ENCODE data around the gene XRCC4. TPM values are rescaled to one million over a fixed set of nuclear protein-coding genes. Genes with fewer than 3 reads are reported as not detected.
"Not testable (repeated sequence)": the region's sequence is repeated elsewhere in the genome, so short reads cannot be mapped to it uniquely, and the experiment has no call there.

Gene XRCC4
- total and polyA plus RNA-seq, 2 of the 8 experiments (the other 6 are each of a cell fraction or from before 2014, with no cell fraction given): 3.0 to 8.3 TPM

DNA sequence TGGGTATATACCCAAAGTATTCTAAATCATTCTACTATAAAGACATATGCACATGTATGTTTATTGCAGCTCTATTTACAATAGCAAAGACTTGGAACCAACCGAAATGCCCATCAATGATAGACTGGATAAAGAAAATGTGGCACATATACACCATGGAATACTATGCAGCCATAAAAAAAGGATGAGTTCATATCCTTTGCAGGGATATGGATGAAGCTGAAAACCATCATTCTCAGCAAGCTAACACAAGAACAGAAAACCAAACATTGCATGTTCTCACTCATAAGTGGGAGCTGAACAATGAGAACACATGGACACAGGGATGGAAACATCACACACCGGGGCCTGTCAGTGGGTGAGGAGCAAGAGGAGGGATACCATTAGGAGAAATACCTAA, 180.3 kb downstream of the XRCC4 start:
- WGBS, 2 experiments (ENCODE audit: extremely low coverage in 1 of 2, insufficient coverage in 1 of 2, insufficient read length in 1 of 2, insufficient replicate concordance in 2 of 2, low coverage in 1 of 2, low lambda C conversion rate in 2 of 2, missing lambda C conversion rate in 1 of 2): 94% methylated on average over 2 of the region's 2 CpGs; no CpG with 5 or more reads in 1 of the 2 experiments
- not testable (repeated sequence) for H2BK120ac ChIP-seq (replicated peaks; ENCODE audit: low read depth, low read length); H3K56ac ChIP-seq (replicated peaks; ENCODE audit: insufficient read length, low read depth, low read length)

More for the DNA sequence above, 180.3 kb downstream of the XRCC4 start:
- not testable (repeated sequence) for H3K4me2 ChIP-seq (ENCODE audit: insufficient read depth in 1 of 2, low read depth in 2 of 2, low read length in 2 of 2); H4K8ac ChIP-seq (ENCODE audit: extremely low read depth, insufficient read depth, low read length); H2BK20ac ChIP-seq (ENCODE audit: low read length); H3K4me1 ChIP-seq (replicated peaks in 1 of 4; ENCODE audit: control insufficient read depth in 3 of 4, insufficient read depth in 4 of 4, low read length in 3 of 4); H4K5ac ChIP-seq (ENCODE audit: insufficient read length, low read depth, low read length); H3K36me3 ChIP-seq (ENCODE audit: control insufficient read depth in 2 of 4, insufficient read depth in 4 of 4, low read length in 3 of 4); H3K79me2 ChIP-seq (ENCODE audit: control insufficient read depth in 1 of 2, insufficient read depth in 2 of 2, low read length in 2 of 2); DNase-seq (ENCODE audit: low read depth in 1 of 2, low spot score in 2 of 2); H3K23me2 ChIP-seq (ENCODE audit: low read depth, low read length); FAIRE-seq; H2AFZ ChIP-seq (ENCODE audit: low read length); H2BK12ac ChIP-seq (ENCODE audit: low read depth, low read length); H2AK5ac ChIP-seq (ENCODE audit: low read depth, low read length); H4K91ac ChIP-seq (replicated peaks; ENCODE audit: insufficient read length, low read length); H2BK15ac ChIP-seq (ENCODE audit: low read length); H3K4me3 ChIP-seq (ENCODE audit: extremely low read depth in 1 of 4, insufficient read depth in 2 of 4, low read depth in 3 of 4, low read length in 4 of 4); H3K4ac ChIP-seq (replicated peaks; ENCODE audit: insufficient read length, low read depth, low read length); H2BK5ac ChIP-seq (ENCODE audit: low read depth, low read length); H3K14ac ChIP-seq (ENCODE audit: insufficient read length); H4K20me1 ChIP-seq (replicated peaks in 1 of 2; ENCODE audit: control insufficient read depth in 1 of 2, insufficient read depth in 2 of 2, low read length in 2 of 2); H3K79me1 ChIP-seq (ENCODE audit: low read depth, low read length); H3K18ac ChIP-seq (ENCODE audit: extremely low read depth, low read length); H3K9me3 ChIP-seq (ENCODE audit: insufficient read depth in 2 of 2, low read depth in 1 of 2, low read length in 1 of 2); H3K27ac ChIP-seq (ENCODE audit: low read depth, low read length); H3K9ac ChIP-seq (replicated peaks in 1 of 4; ENCODE audit: extremely low read depth in 1 of 4, low read depth in 3 of 4, low read length in 3 of 4); H3K27me3 ChIP-seq (replicated peaks in 1 of 4; ENCODE audit: control insufficient read depth in 3 of 4, extremely low read depth in 1 of 4, insufficient read depth in 3 of 4, low read length in 3 of 4); H3K23ac ChIP-seq (ENCODE audit: insufficient read length)
- POLR2A ChIA-PET (ENCODE audit: partially characterized antibody): interaction anchor here (1.0 kb wide), 1 partner anchor 189 kb away, joined by 3 read pairs; no protein-coding TSS in a partner anchor
- CTCF ChIA-PET (ENCODE audit: partially characterized antibody): interaction anchor here (0.6 kb wide), 1 partner anchor 86 kb away, joined by 3 read pairs; no protein-coding TSS in a partner anchor
